SKM-1 (cell line): Measurements from ENCODE around the gene PHF20.
"Not testable (repeated sequence)": the region's sequence is repeated elsewhere in the genome, so short reads cannot be mapped to it uniquely, and the experiment has no call there.

Experiments
- DNase-seq: peaks from one replicate; lab custom pipeline; 2025; ENCODE audit not compliant: unreplicated experiment; lab: John Stamatoyannopoulos, UW

PHF20 gene

DNA sequence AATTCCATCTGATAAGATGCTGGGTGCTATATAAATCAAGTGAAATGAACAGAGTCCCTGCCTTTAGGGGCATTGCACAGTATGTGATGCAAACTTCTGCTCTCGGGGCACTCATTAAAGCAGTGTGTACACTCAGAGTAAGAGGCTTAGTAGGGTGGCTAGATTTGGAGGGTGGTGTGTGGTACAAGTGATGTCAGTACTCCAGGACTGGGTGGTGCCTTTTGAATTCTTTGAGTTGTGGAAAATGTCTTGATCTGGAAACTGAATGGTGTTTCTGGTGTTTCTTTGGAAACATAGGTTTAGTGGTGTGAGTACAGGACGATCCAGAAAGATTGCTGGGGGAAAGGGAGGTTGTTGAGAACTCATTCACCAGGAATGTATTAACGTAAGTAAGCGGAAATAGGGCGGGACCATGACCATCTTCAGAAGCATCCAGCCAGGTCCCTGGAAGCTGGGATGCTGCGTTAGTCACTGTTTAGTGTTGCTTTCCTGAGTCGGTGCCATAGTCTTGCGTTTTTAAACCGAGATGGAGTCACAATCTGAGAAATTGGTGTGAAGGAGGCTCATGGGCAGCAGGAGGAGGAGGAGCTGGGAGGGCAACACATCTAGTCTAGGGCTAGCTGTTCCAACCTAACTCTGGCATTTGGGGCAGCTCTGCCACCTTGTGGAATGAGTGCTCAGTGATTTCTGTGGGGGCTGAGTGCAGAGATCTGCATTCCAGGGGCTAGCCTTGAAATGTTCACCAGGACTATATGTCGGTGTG, 112.1 kb downstream of the PHF20 start:
- peak; percentile 5 for DNase-seq

GRCh38 chr20:35884541-35884865, 112.7 kb downstream of the PHF20 start:
- DNase-seq = no peak

GRCh38 chr20:35885212-35885611, 113.4 kb downstream of the PHF20 start:
- DNase-seq = no peak

DNA sequence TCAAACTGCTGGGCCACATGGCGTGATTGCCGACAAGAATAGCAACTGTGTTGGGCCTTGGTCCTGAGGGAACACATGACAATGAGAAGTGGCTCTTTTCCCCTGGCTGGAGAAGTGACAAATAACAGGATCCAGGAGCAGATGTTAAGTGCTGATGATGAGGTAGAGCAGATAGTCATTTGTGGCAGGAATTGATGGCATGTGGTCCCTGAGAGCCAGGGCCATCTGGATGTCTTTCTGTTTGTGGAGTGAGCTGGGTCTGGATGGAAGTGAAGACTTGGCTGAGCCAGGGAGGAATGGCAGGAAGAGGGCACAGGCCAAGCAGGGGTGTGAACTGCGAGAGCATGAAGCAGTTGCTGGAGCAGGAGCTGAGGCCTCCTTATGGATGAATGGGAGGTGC, 114.7 kb downstream of the PHF20 start:
- DNase-seq = no peak

DNA sequence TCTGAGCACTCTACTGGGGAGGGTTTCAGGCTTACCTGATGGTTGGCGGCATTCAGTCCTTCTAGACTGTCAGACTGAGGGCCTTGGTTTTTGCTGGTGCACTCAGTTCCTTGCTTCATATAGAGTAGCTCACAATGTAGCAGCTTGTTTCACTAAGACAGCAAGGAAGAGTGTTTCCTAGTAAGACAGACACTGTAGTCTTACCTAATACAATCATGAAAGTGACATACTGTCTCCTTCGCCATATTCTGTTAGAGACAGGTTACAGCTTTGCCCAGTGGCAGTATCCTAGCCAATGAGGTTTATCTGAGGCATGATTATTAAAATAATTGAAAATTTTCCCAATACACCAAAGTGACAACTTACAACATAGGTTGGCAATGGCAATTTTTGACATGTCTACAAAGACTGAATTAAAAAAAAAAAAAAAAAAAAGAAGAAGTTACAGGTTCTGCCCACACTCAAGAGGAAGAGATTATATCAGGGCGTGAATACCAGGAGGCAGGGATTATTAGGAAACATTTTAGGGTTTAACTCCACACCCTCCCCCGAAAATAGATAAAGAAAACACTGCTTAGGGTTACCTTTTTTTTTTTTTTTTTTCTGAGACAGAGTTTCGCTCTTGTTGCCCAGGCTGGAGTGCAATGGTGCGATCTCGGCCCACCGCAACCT, 115.7 kb downstream of the PHF20 start:
- DNase-seq = peak; percentile 21

DNA sequence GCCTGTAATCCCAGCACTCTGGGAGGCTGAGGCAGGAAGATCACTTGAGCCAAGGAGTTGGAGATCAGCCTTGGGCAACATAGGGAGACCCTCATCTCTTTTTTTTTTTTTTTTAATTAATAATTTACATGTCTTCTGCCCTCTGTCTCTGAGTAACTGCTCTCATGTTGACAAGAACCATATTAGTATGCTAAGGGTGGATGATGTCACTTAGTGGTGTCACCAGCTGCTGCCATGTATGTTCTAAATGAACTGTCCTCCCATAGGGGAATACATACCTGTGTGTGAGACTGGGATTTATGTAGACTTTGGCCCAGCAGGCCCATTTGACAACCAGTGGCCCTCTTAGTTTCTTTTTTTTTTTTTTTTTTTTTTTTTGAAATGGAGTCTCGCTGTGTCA, 116.8 kb downstream of the PHF20 start:
- no peak for DNase-seq

DNA sequence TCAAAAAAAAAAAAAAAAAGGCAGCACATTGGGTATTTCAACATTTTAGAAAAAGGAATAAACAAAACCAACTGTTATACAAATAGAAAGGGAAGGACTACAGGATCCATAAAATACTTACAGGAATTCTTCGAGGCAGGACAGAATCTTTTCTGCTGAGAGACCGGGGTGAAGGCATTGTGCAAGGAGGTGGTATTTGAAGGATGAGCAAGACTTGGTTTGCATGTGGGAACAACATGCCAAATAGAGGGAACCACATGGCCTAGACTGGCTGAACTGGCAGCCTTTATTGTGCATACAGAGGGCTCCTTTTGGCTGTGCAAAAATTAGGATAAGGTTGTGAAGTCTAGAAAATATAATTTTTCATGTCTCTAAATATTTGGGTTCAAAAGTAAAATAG, 119.6 kb downstream of the PHF20 start:
- DNase-seq = no peak

- DNase-seq = no peak
Measured at GRCh38 chr20:35892871-35893270, 121.1 kb downstream of the PHF20 start.

GRCh38 chr20:35893942-35894341, 122.1 kb downstream of the PHF20 start:
- no peak for DNase-seq

GRCh38 chr20:35895516-35895915, 123.7 kb downstream of the PHF20 start:
- not testable (repeated sequence) for DNase-seq

GRCh38 chr20:35899064-35899463, 127.2 kb downstream of the PHF20 start:
- no peak for DNase-seq

- DNase-seq = not testable (repeated sequence)
Measured at GRCh38 chr20:35901230-35901629, 129.4 kb downstream of the PHF20 start.

DNA sequence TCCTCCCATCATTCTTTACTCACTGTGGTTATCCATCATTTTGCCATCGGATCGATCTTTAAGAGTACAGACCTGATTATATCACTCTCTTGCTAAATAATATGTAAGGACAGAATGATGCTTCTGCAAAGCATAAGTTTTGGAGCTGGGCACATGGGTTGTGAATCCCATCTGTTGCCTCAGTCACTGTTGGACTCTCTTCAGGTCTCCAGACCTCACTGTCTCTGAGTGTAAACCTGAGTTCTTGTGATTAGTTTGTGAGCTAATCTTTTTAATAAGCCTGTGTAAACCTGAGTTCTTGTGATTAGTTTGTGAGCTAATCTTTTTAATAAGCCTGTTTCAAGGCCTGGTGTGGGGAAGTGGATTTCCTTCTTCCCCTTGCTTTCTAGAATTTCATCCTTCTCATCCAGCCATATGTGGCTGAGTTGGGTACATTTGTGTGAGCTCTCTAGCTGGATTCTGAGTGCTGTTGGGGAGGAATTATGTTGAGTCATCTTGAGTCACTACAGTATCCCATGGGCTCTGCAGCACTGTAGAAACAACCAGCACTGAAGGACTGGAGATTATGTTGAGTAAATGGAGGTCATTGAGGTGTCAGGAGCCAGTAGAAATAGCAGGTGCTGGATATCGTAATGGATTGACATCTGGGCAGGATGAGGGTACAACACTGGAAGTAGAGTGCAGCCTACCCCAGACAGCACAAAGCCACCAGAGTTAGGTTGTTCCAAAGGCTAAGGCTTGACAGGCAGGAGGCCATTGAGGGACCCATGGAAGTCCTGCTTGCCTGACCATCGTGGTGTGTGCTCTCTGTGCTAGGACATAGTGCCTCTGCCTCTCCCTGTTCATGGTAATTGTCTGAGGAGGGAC, 130.1 kb downstream of the PHF20 start:
- no peak for DNase-seq

DNA sequence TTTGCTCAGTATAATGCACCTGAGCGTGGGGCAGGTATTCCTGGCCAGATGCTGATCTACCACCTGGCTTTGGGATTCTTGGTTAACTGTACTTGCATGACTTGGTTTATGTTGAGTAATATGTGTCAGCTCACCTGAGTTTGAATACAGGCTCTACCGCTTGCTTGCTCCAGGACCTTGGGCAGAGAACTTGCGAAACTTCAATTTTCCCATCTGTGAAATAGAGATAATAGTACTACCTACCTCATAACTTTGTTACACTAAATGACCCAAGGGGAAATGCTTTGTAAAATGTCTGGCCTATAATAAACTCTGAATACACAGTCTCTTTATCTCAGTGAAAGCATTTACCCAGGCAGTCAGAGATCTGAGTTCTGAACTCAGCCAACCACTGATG, 130.7 kb downstream of the PHF20 start:
- no peak for DNase-seq

DNA sequence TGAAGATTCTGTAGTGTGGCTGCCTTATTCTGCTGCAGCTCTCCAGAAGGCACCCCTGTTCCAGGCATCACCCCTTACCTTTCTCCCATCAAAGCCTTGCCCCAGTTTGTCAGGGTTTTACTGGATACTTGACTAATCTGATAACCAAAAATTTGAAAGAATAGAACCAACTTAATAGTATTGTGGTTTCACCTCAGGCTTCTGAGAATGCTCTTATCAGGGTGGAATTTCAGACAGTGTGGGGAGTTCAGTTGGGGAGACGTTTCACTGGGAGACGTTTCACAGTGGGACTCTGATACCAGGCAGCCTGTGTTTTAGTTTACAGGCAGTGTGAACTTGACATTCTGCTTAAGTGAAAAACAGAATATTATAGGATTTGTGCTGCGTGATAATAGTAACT, 132.0 kb downstream of the PHF20 start:
- no peak for DNase-seq

DNA sequence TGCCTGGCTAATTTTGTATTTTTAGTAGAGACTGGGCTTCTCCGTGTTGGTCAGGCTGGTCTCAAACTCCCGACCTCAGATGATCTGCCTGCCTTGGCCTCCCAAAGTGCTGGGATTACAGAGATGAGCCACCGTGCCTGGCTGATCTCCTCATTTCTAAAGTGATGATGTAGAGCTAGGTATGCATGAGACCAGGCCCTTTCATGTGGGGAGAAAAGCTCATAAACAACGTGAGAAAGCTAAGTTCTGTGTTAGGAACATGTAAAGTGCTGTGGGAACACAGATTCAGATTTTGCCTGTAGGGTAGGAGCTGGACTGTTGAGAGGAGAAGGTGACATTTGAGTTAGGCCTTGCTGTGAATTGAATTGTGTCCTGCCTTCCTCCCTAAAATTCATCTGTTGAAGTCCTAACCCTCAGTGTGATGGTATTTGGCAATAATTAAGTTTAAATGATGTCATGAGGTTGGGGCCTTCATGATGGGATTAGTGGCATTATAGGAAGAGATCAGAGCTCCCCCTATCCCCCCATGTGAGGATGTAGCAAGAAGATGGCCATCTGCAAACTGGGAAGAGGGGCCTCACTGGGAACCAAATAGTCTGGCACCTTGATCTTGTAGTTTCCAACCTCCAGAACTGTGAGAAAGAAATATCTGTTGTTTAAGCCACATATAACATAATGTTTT, 133.3 kb downstream of the PHF20 start:
- DNase-seq = no peak

DNA sequence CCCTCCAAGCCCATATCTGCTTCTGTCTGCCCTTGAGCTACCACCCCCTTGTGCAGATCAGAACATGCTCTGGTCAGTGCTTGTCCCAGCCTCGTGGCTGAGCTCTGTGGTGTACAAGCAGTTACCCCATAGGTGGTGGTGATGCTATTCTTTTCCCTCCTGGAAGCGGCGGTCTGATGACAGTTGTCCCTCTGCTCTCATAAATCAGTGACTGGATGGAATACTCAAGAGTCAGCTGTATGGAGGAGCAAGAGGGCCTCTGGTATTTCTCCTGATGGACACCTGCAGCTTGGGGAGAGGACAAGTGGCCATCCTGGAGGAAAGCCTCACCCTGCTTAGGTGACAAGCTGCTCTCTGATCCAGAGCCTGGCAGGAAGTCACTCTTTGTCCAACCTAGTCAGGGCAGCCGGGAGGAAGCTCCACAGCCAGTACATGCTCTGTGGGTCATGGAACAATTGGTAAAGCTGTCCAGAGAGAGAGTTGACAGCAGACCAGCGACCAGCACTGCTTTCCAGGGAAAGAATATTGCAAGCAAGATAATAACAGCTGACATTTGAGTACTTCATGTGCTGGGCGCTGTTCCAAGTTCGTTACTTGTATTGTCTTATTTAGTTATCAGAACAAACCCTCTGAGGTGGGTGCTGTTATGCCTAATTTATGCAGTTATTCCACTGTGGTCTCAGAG, 135.3 kb downstream of the PHF20 start:
- DNase-seq = no peak

- no peak for DNase-seq
Measured at GRCh38 chr20:35908007-35908406, 136.2 kb downstream of the PHF20 start.

DNA sequence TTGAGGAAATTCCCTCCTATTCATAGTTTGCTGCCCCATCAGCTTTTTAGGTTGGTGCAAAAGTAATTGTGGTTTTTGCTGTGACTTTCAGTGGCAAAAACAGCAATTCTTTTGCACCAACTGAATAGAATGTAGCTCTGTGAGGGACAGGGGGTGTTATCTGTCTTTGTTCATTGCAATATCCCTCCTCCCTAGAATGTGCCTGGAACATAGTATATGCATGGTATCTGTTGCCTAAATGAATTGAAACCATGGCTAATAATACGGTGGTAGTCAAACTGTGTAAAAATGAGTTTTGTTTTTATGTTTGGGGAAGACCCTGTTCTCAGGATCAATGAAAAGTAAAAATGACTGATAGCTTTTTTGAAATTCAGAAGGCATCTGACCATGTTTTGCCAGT, 137.4 kb downstream of the PHF20 start:
- no peak for DNase-seq

- no peak for DNase-seq
Measured at GRCh38 chr20:35909796-35910195, 138.0 kb downstream of the PHF20 start.

DNA sequence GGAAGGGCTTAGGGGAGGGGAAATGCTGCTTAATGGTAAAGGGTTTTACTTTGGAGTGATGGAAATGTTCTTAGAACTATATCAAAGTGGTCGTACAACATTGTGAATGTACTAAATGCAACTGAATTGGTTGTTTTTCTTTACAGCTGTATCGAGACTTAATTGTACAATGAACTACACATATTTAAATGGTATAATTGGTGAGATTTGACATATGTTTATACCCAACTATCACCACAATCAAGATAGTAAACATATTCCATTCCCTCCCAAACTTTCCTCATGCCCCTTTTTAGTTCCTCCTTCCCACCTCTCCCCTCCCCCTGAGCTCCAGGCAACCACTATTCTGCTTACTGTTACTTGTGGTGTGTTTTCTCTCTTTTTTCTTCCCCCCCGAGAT, 138.4 kb downstream of the PHF20 start:
- DNase-seq = no peak
